Measurements from ENCODE around the gene ZNF500.
A peak's percentile ranks its signal among the peaks of the same experiment; 100 is the strongest.

The ZNF500 gene

DNA sequence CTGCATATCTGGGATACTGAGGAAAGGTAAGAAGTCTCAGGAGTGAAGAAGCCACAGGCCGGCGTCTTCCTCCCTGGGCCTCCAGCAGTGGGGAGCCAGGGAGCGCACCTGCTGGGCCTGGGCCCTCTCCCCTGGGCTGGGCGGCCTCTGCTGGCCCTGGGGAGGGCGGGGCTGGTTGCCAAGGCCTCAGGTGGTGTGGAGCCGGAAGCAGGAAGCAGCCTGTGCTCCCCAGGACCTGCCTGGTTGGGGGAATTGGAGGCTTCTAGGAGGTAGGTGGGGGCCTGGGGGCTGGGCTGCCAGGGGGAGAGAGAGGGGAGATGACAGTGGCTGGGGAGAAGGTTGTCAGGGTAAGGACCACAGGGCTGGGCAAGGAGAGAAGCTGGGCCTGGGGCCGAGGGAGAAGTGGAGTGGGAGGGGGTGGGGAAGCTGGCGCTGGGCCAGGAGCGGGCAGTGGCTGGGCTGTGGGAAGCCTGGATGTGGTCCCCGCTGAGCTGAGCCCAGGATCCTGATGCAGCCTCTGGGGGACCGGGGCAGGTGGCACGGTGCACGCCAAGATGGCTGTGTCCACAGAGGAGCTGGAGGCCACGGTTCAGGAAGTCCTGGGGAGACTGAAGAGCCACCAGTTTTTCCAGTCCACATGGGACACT is 28.3 kb upstream of the ZNF500 start, which contains the start of gene SMIM22:
Gene SMIM22, plus strand, starts transcription at position 189 of the 647 bp plus-strand sequence. Its CDS starts 366 bp downstream, at position 555.
- TF ChIP-seq, protein P1, sequence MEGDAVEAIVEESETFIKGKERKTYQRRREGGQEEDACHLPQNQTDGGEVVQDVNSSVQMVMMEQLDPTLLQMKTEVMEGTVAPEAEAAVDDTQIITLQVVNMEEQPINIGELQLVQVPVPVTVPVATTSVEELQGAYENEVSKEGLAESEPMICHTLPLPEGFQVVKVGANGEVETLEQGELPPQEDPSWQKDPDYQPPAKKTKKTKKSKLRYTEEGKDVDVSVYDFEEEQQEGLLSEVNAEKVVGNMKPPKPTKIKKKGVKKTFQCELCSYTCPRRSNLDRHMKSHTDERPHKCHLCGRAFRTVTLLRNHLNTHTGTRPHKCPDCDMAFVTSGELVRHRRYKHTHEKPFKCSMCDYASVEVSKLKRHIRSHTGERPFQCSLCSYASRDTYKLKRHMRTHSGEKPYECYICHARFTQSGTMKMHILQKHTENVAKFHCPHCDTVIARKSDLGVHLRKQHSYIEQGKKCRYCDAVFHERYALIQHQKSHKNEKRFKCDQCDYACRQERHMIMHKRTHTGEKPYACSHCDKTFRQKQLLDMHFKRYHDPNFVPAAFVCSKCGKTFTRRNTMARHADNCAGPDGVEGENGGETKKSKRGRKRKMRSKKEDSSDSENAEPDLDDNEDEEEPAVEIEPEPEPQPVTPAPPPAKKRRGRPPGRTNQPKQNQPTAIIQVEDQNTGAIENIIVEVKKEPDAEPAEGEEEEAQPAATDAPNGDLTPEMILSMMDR (conservative IDR thresholded peaks at IDR 0.05) = no peak
- no peak within 1 kb of the TSS for H3K27ac ChIP-seq

- no peak overlapping the region for H3K27ac ChIP-seq
- TF ChIP-seq, protein P1 (conservative IDR thresholded peaks at IDR 0.05) = no peak
These were observed 26.1 kb upstream of the ZNF500 start for GRCh38 chr16:4792951-4793513.

GRCh38 chr16:4790871-4791270 is 23.9 kb upstream of the ZNF500 start:
- H3K27ac ChIP-seq = no peak overlapping the region
- TF ChIP-seq, protein P1 (conservative IDR thresholded peaks at IDR 0.05) = no peak

- TF ChIP-seq, protein P1 (conservative IDR thresholded peaks at IDR 0.05) = no peak
- no peak overlapping the region for H3K27ac ChIP-seq
These were observed 23.3 kb upstream of the ZNF500 start for GRCh38 chr16:4790261-4790660.

GRCh38 chr16:4788910-4789309 is 21.9 kb upstream of the ZNF500 start:
- H3K27ac ChIP-seq = peak overlapping the region; percentile 41
- TF ChIP-seq, protein P1 (conservative IDR thresholded peaks at IDR 0.05) = no peak

- H3K27ac ChIP-seq = peak overlapping the region; percentile 41
- TF ChIP-seq, protein P1 (conservative IDR thresholded peaks at IDR 0.05) = no peak
These were observed 21.5 kb upstream of the ZNF500 start for GRCh38 chr16:4788489-4788889.

GRCh38 chr16:4787627-4788482 is 20.9 kb upstream of the ZNF500 start, which contains the start of gene SEPTIN12:
TSS of gene SEPTIN12 (minus strand) at chr16:4788345. CDS start at chr16:4787645, 700 bp downstream.
- H3K27ac ChIP-seq = peak within 1 kb of the TSS; percentile 41
- TF ChIP-seq, protein P1 (conservative IDR thresholded peaks at IDR 0.05) = no peak
